ENCODE data around the gene ADGRB3.

Gene ADGRB3

GRCh38 chr6:68711386-68712000 is 76.4 kb downstream of the ADGRB3 start:
- no peaks in the 10 kb centered on the region for H3K36me3 ChIP-seq (ENCODE audit: control insufficient read depth, insufficient read depth, low read length)
- no peaks in the 10 kb centered on the region for H3K9me3 ChIP-seq (ENCODE audit: control insufficient read depth, low read length)
- no peak overlapping the region for H3K9ac ChIP-seq (ENCODE audit: low read length)
- H3K27me3 ChIP-seq (ENCODE audit: control insufficient read depth, insufficient read depth, low read length) = no peaks in the 10 kb centered on the region
- H3K4me3 ChIP-seq (ENCODE audit: low read length) = no peak overlapping the region
- H3K4me1 ChIP-seq (ENCODE audit: control insufficient read depth, insufficient read depth, low read length) = no peaks in the 10 kb centered on the region

GRCh38 chr6:68716620-68717019 is 81.5 kb downstream of the ADGRB3 start:
- Histone ChIP-seq H3K27me3 (ENCODE audit: control insufficient read depth, insufficient read depth, low read length) (no peaks in the 10 kb centered on the region), H3K36me3 (ENCODE audit: control insufficient read depth, insufficient read depth, low read length) (no peaks in the 10 kb centered on the region), H3K4me1 (ENCODE audit: control insufficient read depth, insufficient read depth, low read length) (no peaks in the 10 kb centered on the region), H3K9me3 (ENCODE audit: control insufficient read depth, low read length) (no peaks in the 10 kb centered on the region), H3K9ac (ENCODE audit: low read length) (no peak overlapping the region), H3K4me3 (ENCODE audit: low read length) (no peak overlapping the region)

DNA sequence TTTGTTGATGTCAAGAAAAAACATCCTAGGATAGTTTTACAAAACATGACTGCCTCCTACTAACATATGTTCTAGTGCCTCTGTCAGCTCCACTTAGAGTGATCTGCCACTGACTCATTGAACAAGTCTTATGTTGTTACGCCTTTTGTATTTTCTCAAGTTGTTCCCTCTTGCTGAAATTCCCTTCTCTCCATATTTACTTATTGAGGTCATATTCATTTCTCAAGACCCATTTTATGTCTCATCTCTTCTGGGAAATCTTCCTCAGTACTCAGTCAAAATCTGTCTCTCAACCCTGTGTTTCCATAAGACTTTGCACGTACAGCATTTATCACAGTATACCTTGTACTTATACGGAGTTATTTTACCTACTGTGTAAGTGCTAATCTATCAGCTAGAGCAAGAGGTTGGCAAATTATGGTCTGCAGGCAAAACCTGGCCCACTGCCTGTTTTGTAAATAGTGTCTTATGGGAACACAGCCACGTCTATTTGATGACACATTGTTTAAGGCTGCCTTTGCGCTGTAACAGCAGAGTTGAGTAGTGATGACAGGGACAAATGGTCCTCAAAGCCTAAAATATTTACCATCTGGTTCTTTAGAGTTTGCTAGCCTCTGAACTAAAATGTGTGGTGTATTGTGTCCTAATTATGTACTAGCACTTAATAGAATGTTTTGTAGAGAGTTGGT is 83.4 kb downstream of the ADGRB3 start:
- Histone ChIP-seq H3K9me3 (ENCODE audit: control insufficient read depth, low read length) (no peaks in the 10 kb centered on the region), H3K9ac (ENCODE audit: low read length) (no peak overlapping the region), H3K27me3 (ENCODE audit: control insufficient read depth, insufficient read depth, low read length) (no peaks in the 10 kb centered on the region), H3K4me3 (ENCODE audit: low read length) (no peak overlapping the region), H3K36me3 (ENCODE audit: control insufficient read depth, insufficient read depth, low read length) (no peaks in the 10 kb centered on the region), H3K4me1 (ENCODE audit: control insufficient read depth, insufficient read depth, low read length) (no peaks in the 10 kb centered on the region)

DNA sequence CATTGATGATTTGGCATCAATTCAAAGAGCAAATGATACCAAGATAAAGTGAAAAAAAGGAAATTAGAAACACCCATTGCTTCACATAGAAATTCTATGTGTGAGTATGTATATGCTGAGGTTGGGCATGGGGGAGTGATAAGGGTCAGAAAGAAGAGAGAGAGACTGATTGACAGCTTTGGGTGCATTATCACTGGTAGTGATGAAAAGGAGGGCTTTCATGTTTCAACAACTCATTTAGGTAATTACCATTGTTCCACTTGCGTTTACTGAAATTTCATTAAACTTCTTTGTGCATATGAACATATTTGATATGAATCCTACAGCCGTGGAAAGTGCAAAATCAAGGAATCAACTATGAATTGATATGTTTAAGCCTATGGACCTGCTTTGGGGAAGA is 84.7 kb downstream of the ADGRB3 start:
- H3K9ac ChIP-seq (ENCODE audit: low read length) = no peak overlapping the region
- no peaks in the 10 kb centered on the region for H3K4me1 ChIP-seq (ENCODE audit: control insufficient read depth, insufficient read depth, low read length)
- no peaks in the 10 kb centered on the region for H3K9me3 ChIP-seq (ENCODE audit: control insufficient read depth, low read length)
- no peak overlapping the region for H3K4me3 ChIP-seq (ENCODE audit: low read length)
- no peaks in the 10 kb centered on the region for H3K36me3 ChIP-seq (ENCODE audit: control insufficient read depth, insufficient read depth, low read length)
- H3K27me3 ChIP-seq (ENCODE audit: control insufficient read depth, insufficient read depth, low read length) = no peaks in the 10 kb centered on the region

GRCh38 chr6:68722891-68723527 is 87.9 kb downstream of the ADGRB3 start:
- no peaks in the 10 kb centered on the region for H3K9me3 ChIP-seq (ENCODE audit: control insufficient read depth, low read length)
- H3K9ac ChIP-seq (ENCODE audit: low read length) = no peak overlapping the region
- no peak overlapping the region for H3K4me3 ChIP-seq (ENCODE audit: low read length)
- no peaks in the 10 kb centered on the region for H3K4me1 ChIP-seq (ENCODE audit: control insufficient read depth, insufficient read depth, low read length)
- no peaks in the 10 kb centered on the region for H3K36me3 ChIP-seq (ENCODE audit: control insufficient read depth, insufficient read depth, low read length)
- no peaks in the 10 kb centered on the region for H3K27me3 ChIP-seq (ENCODE audit: control insufficient read depth, insufficient read depth, low read length)

DNA sequence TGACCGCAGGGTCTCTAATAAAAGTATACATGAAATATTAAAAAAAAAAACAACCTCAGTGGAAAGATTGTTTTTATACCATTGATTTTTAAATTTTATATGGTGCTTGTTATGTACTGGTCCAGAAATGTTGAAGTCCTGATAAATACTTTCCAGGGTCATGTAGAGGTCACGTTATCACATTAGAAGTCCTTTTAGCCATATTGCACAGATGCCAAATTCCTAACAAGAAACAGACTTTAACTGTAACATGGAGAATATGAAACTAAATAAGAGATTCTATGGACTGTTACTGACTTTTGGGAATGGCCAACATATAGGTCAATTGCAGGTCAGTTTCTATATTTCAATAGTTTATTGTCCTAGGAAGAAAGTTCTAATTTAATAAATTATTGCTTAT is 89.0 kb downstream of the ADGRB3 start:
- no peak overlapping the region for H3K4me3 ChIP-seq (ENCODE audit: low read length)
- no peaks in the 10 kb centered on the region for H3K36me3 ChIP-seq (ENCODE audit: control insufficient read depth, insufficient read depth, low read length)
- H3K27me3 ChIP-seq (ENCODE audit: control insufficient read depth, insufficient read depth, low read length) = no peaks in the 10 kb centered on the region
- H3K9ac ChIP-seq (ENCODE audit: low read length) = no peak overlapping the region
- no peaks in the 10 kb centered on the region for H3K9me3 ChIP-seq (ENCODE audit: control insufficient read depth, low read length)
- no peaks in the 10 kb centered on the region for H3K4me1 ChIP-seq (ENCODE audit: control insufficient read depth, insufficient read depth, low read length)

GRCh38 chr6:68726337-68726736 is 91.3 kb downstream of the ADGRB3 start:
- Histone ChIP-seq H3K27me3 (ENCODE audit: control insufficient read depth, insufficient read depth, low read length) (no peaks in the 10 kb centered on the region), H3K36me3 (ENCODE audit: control insufficient read depth, insufficient read depth, low read length) (no peaks in the 10 kb centered on the region), H3K4me3 (ENCODE audit: low read length) (no peak overlapping the region), H3K9ac (ENCODE audit: low read length) (no peak overlapping the region), H3K4me1 (ENCODE audit: control insufficient read depth, insufficient read depth, low read length) (no peaks in the 10 kb centered on the region), H3K9me3 (ENCODE audit: control insufficient read depth, low read length) (no peaks in the 10 kb centered on the region)

DNA sequence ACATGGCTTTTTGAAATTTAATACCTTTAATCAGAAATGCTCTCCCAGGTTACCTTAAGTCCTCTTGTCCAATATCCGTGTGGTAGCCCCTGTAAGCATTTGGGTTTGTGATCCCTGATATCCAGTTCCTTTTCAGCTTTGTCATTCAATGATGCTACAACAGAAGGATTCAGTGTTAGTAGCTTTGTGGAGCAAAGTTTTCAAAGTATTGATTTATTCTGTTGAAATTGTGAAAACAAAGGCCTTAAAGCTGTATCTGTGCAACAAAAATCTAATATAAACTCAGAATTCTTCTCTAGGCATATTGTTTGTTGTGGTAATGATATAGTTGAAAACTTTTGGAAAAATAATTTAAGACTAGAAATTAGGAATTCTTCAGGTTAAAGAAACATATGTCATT is 91.9 kb downstream of the ADGRB3 start:
- no peaks in the 10 kb centered on the region for H3K4me1 ChIP-seq (ENCODE audit: control insufficient read depth, insufficient read depth, low read length)
- no peak overlapping the region for H3K4me3 ChIP-seq (ENCODE audit: low read length)
- no peaks in the 10 kb centered on the region for H3K27me3 ChIP-seq (ENCODE audit: control insufficient read depth, insufficient read depth, low read length)
- no peaks in the 10 kb centered on the region for H3K9me3 ChIP-seq (ENCODE audit: control insufficient read depth, low read length)
- no peak overlapping the region for H3K9ac ChIP-seq (ENCODE audit: low read length)
- H3K36me3 ChIP-seq (ENCODE audit: control insufficient read depth, insufficient read depth, low read length) = no peaks in the 10 kb centered on the region

GRCh38 chr6:68727699-68728098 is 92.6 kb downstream of the ADGRB3 start:
- no peaks in the 10 kb centered on the region for H3K27me3 ChIP-seq (ENCODE audit: control insufficient read depth, insufficient read depth, low read length)
- no peak overlapping the region for H3K9ac ChIP-seq (ENCODE audit: low read length)
- H3K4me3 ChIP-seq (ENCODE audit: low read length) = no peak overlapping the region
- H3K4me1 ChIP-seq (ENCODE audit: control insufficient read depth, insufficient read depth, low read length) = no peaks in the 10 kb centered on the region
- H3K36me3 ChIP-seq (ENCODE audit: control insufficient read depth, insufficient read depth, low read length) = no peaks in the 10 kb centered on the region
- no peaks in the 10 kb centered on the region for H3K9me3 ChIP-seq (ENCODE audit: control insufficient read depth, low read length)

DNA sequence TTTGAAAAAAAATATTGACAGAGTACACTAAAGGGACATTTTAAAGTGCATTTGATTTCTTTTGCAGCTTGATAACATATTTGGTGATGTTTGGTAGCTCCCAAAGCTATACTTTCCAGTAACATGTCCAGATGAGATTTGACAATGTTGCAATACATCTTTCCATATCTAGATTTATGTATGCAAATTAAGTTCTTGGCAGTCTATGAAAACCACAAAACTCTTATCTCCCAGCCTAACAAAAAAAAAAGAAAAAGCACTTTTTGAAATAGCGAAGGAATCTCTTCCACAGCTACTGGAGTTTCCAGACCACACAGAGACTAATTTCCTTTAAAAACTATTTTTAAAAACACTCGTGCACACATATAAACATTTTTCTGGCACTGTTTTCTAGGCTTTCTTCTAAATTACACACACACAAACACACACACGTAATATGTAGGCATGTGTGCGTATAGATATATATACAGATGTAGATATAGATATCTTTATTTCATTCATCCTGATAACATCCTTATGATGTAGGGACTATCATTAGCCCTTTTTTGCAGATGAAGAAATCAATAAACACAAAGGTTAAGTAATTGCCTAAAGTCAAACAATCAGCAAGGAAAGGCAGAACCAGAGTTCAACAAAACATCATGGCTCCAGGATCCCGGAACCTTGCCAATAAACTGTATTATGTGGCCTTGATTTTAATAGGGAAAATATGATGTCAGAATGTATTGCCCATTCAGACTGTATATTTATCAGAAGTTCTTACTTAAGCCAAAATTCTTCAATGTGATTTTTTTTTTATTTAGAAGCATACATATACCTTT is 93.3 kb downstream of the ADGRB3 start:
- Histone ChIP-seq H3K9me3 (ENCODE audit: control insufficient read depth, low read length) (no peaks in the 10 kb centered on the region), H3K4me3 (ENCODE audit: low read length) (no peak overlapping the region), H3K4me1 (ENCODE audit: control insufficient read depth, insufficient read depth, low read length) (no peaks in the 10 kb centered on the region)

DNA sequence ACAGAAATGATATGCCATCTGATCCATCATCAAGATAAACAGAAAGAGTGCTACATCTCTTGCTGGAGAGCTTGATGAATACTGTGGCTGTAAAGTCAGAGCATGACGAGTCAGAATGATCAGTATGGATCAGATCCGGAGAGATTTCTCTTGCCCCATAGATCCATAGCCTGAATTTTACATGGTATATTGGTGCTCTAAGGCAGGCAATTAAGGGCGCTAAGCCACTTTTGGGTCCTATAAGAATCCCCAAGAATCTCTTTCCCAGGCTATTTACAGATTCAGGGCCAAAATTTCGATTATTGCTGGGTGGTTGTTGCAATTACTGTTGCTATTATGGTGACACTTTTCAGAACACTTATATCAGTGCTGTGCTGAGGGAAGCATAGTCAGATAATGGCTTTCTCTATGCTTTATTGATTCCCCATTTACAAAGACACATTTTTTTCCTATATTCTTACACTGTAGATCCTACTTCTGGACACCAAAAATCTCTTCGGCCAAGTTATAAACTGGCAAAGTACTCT is 94.4 kb downstream of the ADGRB3 start:
- no peaks in the 10 kb centered on the region for H3K4me1 ChIP-seq (ENCODE audit: control insufficient read depth, insufficient read depth, low read length)
- H3K9me3 ChIP-seq (ENCODE audit: control insufficient read depth, low read length) = no peaks in the 10 kb centered on the region
- H3K9ac ChIP-seq (ENCODE audit: low read length) = no peak overlapping the region
- H3K4me3 ChIP-seq (ENCODE audit: low read length) = no peak overlapping the region
- H3K36me3 ChIP-seq (ENCODE audit: control insufficient read depth, insufficient read depth, low read length) = no peaks in the 10 kb centered on the region
- no peaks in the 10 kb centered on the region for H3K27me3 ChIP-seq (ENCODE audit: control insufficient read depth, insufficient read depth, low read length)

More for the DNA sequence above, 93.3 kb downstream of the ADGRB3 start:
- Histone ChIP-seq H3K9ac (ENCODE audit: low read length) (no peak overlapping the region), H3K27me3 (ENCODE audit: control insufficient read depth, insufficient read depth, low read length) (no peaks in the 10 kb centered on the region), H3K36me3 (ENCODE audit: control insufficient read depth, insufficient read depth, low read length) (no peaks in the 10 kb centered on the region)
